Measurements from ENCODE around the gene LRCH1. TPM values are rescaled to one million over a fixed set of nuclear protein-coding genes. Genes with fewer than 3 reads are reported as not detected.

LRCH1 gene
- total and polyA plus RNA-seq, 10 of the 15 experiments (the other 5 are each of a cell fraction or from before 2014, with no cell fraction given), result 5.3 to 48.9 (median 14.4) TPM

DNA sequence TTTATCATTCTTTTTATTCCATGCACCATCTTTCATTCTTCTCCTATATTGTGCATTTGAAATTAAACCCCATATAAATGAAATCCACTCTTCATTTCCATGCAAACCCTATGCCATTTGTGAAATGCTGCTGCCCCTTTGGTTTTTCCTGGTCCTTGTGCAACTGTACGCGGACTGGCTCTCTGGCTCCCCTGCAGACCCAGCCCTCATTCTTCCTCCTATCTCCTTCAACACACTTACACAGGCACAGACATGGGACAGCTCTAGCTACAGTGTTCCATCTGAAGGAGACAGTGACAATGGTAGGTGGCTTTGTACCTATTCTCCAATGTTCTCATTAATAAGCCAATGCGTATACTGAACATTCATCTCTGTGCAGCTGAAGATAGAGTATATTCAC lies 162.4 kb downstream of the LRCH1 start:
- WGBS (ENCODE audit: insufficient coverage, insufficient replicate concordance, low lambda C conversion rate, missing lambda C conversion rate), result 96% methylated on average over 3 of the region's 3 CpGs
- RAD21 ChIA-PET (ENCODE audit: unreplicated experiment), result interaction anchor here (1.5 kb wide), 1 partner anchor 164 kb away, joined by 4 read pairs; no protein-coding TSS in a partner anchor
- in situ Hi-C loops (cut with MboI) (no loop called here), intact Hi-C loops (cut with micrococcal nuclease; ENCODE audit: unreplicated experiment) (no loop called here)
- Histone ChIP-seq H4K20me1 (ENCODE audit: control insufficient read depth, insufficient read depth) (no peaks in the 10 kb centered on the region), H3K4me2 (ENCODE audit: control insufficient read depth, insufficient read depth) (no peak overlapping the region), H3K27ac (ENCODE audit: control insufficient read depth, insufficient read depth) (no peak overlapping the region), H3K9me3 (replicated peaks; ENCODE audit: control insufficient read depth, insufficient read depth, low read length) (no peaks in the 10 kb centered on the region), H3K4me1 (ENCODE audit: control insufficient read depth, insufficient read depth, low read length) (peaks cover 3% of the 10 kb centered on the region; the same call in 1 of the 2 replicates), H3K4me3 (no peak overlapping the region), H3K36me3 (ENCODE audit: control insufficient read depth in 2 of 2, insufficient read depth in 2 of 2, low read length in 1 of 2) (peaks cover 4 to 20% of the 10 kb centered on the region in 2 experiments), H2AFZ (ENCODE audit: control insufficient read depth, low read depth, low read length) (no peak overlapping the region), H3K27me3 (replicated peaks in 1 of 2; ENCODE audit: control insufficient read depth in 2 of 2, insufficient read depth in 2 of 2, low read length in 1 of 2) (no peaks in the 10 kb centered on the region), H3K79me2 (ENCODE audit: control insufficient read depth, insufficient read depth, low read length) (no peaks in the 10 kb centered on the region; the same call in 1 of the 2 replicates), H3K9ac (ENCODE audit: control insufficient read depth, insufficient read depth, low read length) (no peak overlapping the region)
- no peak for DNase-seq (ENCODE audit: low read depth, low spot score)
- ATAC-seq, result no peak
- no peak for FAIRE-seq
- CTCF ChIA-PET, result interaction anchor here (1.9 to 2.6 kb wide), 2 partner anchors 112 to 164 kb away, joined by 6 to 9 read pairs; no protein-coding TSS in a partner anchor
- SMC1A ChIA-PET (ENCODE audit: uncharacterized antibody, unreplicated experiment), result interaction anchor here (0.9 to 1.3 kb wide), 2 partner anchors 15 to 160 kb away, joined by 3 read pairs; no protein-coding TSS in a partner anchor
- BruUV-seq (replicated peaks), result no TSS peak
- POLR2A ChIA-PET, result no interaction called here
- TF ChIP-seq NFIC (IDR thresholded peaks at IDR 0.05; ENCODE audit: low read depth, low read length) (no peak), CBX3 (IDR thresholded peaks at IDR 0.05; ENCODE audit: borderline replicate concordance, low read depth) (no peak), KAT2A (conservative IDR thresholded peaks at IDR 0.05; ENCODE audit: control insufficient read depth, low read depth, low read length) (no peak), RB1 (IDR thresholded peaks at IDR 0.05; ENCODE audit: borderline replicate concordance) (no peak), SUZ12 (IDR thresholded peaks at IDR 0.05; ENCODE audit: unreplicated experiment) (no peak), RAD51 (IDR thresholded peaks at IDR 0.05) (no peak), RUNX3 (IDR thresholded peaks at IDR 0.05; ENCODE audit: low read length) (no peak), GABPA (IDR thresholded peaks at IDR 0.05; ENCODE audit: low read depth) (no peak), PML (IDR thresholded peaks at IDR 0.05; ENCODE audit: low read length) (no peak), KLF5 (IDR thresholded peaks at IDR 0.05; ENCODE audit: partially characterized antibody) (no peak)
- TF ChIP-seq, protein P1, sequence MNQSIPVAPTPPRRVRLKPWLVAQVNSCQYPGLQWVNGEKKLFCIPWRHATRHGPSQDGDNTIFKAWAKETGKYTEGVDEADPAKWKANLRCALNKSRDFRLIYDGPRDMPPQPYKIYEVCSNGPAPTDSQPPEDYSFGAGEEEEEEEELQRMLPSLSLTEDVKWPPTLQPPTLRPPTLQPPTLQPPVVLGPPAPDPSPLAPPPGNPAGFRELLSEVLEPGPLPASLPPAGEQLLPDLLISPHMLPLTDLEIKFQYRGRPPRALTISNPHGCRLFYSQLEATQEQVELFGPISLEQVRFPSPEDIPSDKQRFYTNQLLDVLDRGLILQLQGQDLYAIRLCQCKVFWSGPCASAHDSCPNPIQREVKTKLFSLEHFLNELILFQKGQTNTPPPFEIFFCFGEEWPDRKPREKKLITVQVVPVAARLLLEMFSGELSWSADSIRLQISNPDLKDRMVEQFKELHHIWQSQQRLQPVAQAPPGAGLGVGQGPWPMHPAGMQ (IDR thresholded peaks at IDR 0.05; ENCODE audit: borderline replicate concordance), result no peak
- TF ChIP-seq, protein P2, sequence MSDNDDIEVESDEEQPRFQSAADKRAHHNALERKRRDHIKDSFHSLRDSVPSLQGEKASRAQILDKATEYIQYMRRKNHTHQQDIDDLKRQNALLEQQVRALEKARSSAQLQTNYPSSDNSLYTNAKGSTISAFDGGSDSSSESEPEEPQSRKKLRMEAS (IDR thresholded peaks at IDR 0.05; ENCODE audit: low read depth, low read length), result no peak
- TF ChIP-seq, protein P3, sequence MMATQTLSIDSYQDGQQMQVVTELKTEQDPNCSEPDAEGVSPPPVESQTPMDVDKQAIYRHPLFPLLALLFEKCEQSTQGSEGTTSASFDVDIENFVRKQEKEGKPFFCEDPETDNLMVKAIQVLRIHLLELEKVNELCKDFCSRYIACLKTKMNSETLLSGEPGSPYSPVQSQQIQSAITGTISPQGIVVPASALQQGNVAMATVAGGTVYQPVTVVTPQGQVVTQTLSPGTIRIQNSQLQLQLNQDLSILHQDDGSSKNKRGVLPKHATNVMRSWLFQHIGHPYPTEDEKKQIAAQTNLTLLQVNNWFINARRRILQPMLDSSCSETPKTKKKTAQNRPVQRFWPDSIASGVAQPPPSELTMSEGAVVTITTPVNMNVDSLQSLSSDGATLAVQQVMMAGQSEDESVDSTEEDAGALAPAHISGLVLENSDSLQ (IDR thresholded peaks at IDR 0.05), result no peak
- TF ChIP-seq, protein P4, sequence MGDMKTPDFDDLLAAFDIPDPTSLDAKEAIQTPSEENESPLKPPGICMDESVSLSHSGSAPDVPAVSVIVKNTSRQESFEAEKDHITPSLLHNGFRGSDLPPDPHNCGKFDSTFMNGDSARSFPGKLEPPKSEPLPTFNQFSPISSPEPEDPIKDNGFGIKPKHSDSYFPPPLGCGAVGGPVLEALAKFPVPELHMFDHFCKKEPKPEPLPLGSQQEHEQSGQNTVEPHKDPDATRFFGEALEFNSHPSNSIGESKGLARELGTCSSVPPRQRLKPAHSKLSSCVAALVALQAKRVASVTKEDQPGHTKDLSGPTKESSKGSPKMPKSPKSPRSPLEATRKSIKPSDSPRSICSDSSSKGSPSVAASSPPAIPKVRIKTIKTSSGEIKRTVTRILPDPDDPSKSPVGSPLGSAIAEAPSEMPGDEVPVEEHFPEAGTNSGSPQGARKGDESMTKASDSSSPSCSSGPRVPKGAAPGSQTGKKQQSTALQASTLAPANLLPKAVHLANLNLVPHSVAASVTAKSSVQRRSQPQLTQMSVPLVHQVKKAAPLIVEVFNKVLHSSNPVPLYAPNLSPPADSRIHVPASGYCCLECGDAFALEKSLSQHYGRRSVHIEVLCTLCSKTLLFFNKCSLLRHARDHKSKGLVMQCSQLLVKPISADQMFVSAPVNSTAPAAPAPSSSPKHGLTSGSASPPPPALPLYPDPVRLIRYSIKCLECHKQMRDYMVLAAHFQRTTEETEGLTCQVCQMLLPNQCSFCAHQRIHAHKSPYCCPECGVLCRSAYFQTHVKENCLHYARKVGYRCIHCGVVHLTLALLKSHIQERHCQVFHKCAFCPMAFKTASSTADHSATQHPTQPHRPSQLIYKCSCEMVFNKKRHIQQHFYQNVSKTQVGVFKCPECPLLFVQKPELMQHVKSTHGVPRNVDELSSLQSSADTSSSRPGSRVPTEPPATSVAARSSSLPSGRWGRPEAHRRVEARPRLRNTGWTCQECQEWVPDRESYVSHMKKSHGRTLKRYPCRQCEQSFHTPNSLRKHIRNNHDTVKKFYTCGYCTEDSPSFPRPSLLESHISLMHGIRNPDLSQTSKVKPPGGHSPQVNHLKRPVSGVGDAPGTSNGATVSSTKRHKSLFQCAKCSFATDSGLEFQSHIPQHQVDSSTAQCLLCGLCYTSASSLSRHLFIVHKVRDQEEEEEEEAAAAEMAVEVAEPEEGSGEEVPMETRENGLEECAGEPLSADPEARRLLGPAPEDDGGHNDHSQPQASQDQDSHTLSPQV (IDR thresholded peaks at IDR 0.05), result no peak
- TF ChIP-seq, protein P5, sequence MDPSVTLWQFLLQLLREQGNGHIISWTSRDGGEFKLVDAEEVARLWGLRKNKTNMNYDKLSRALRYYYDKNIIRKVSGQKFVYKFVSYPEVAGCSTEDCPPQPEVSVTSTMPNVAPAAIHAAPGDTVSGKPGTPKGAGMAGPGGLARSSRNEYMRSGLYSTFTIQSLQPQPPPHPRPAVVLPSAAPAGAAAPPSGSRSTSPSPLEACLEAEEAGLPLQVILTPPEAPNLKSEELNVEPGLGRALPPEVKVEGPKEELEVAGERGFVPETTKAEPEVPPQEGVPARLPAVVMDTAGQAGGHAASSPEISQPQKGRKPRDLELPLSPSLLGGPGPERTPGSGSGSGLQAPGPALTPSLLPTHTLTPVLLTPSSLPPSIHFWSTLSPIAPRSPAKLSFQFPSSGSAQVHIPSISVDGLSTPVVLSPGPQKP (IDR thresholded peaks at IDR 0.05; ENCODE audit: low read depth, low read length), result no peak

Measured in GM12878 (cell line).